Liver (tissue), 9 donors: Measurements from ENCODE around the gene CAMSAP3. TPM values are rescaled to one million over a fixed set of nuclear protein-coding genes. Genes with fewer than 3 reads are reported as not detected.

ENCODE experiments used
- DNase-seq: peaks from one replicate; pipeline ENCODE4 v3.0.0-alpha.2; 2017; ENCODE audit warnings: low spot score
- H3K27ac ChIP-seq, 2 donors: one replicate each; pipeline ENCODE4 v1.7.0; 2013; ENCODE audit warnings: inconsistent platforms in 2 of 2, low read length in 2 of 2, control low read depth in 1 of 2, low read depth in 1 of 2, mild to moderate bottlenecking in 1 of 2
- H3K27me3 ChIP-seq, 4 donors: one replicate each; pipeline versions ENCODE4 v1.6.1 to v1.7.0; 2013; ENCODE audit warnings: low read length in 3 of 4, inconsistent platforms in 1 of 4, mild to moderate bottlenecking in 1 of 4, moderate library complexity in 1 of 4; ENCODE audit not compliant: control insufficient read depth in 4 of 4, insufficient read depth in 4 of 4
- H3K36me3 ChIP-seq, 4 donors: one replicate each; pipeline versions ENCODE4 v1.6.1 to v1.7.0; 2013; ENCODE audit warnings: low read length in 3 of 4, mild to moderate bottlenecking in 3 of 4, low read depth in 1 of 4, moderate library complexity in 1 of 4; ENCODE audit not compliant: control insufficient read depth in 4 of 4, insufficient read depth in 3 of 4
- H3K4me1 ChIP-seq, 4 donors: one replicate each; pipeline versions ENCODE4 v1.6.1 to v1.7.0; 2013; ENCODE audit warnings: low read length in 3 of 4, mild to moderate bottlenecking in 3 of 4, moderate library complexity in 1 of 4; ENCODE audit not compliant: control insufficient read depth in 4 of 4, insufficient read depth in 4 of 4
- H3K4me3 ChIP-seq, 3 donors: one replicate each; pipeline versions ENCODE4 v1.6.1 to v1.7.0; 2013; ENCODE audit warnings: low read length in 3 of 3, control low read depth in 1 of 3, low read depth in 1 of 3, mild to moderate bottlenecking in 1 of 3
- H3K9ac ChIP-seq, 2 donors: one replicate each; pipeline ENCODE4 v1.7.0; 2013; ENCODE audit warnings: low read length in 2 of 2, mild to moderate bottlenecking in 2 of 2, moderate library complexity in 2 of 2, control low read depth in 1 of 2, low read depth in 1 of 2
- H3K9me3 ChIP-seq, 4 donors: one replicate each; pipeline versions ENCODE4 v1.6.1 to v1.7.0; 2013; ENCODE audit warnings: low read length in 3 of 4; ENCODE audit not compliant: control insufficient read depth in 4 of 4
- EGR1 ChIP-seq, 2 donors: IDR thresholded peaks; 2 replicates each; pipeline ENCODE4 v1.6.1; 2016 to 2018; ENCODE audit warnings: antibody characterized with exemption in 2 of 2, low read depth in 2 of 2
- FOXA1 ChIP-seq: IDR thresholded peaks from 2 replicates; pipeline ENCODE4 v1.6.1; 2016; ENCODE audit warnings: antibody characterized with exemption
- FOXA2 ChIP-seq: IDR thresholded peaks from 2 replicates; pipeline ENCODE4 v1.6.1; 2016; ENCODE audit warnings: antibody characterized with exemption
- GABPA ChIP-seq, 2 donors: IDR thresholded peaks in 1 of 2; conservative IDR thresholded peaks in 1 of 2; 2 replicates each; pipeline ENCODE4 v1.6.1; 2016; ENCODE audit warnings: antibody characterized with exemption in 2 of 2, mild to moderate bottlenecking in 1 of 2, moderate library complexity in 1 of 2
- HNF4A ChIP-seq, 2 donors: conservative IDR thresholded peaks; 2 replicates each; pipeline ENCODE4 v1.6.1; 2016; ENCODE audit warnings: antibody characterized with exemption in 2 of 2, mild to moderate bottlenecking in 2 of 2
- HNF4G ChIP-seq: IDR thresholded peaks from 2 replicates; pipeline ENCODE4 v1.6.1; 2016; ENCODE audit warnings: antibody characterized with exemption
- JUND ChIP-seq, 2 donors: IDR thresholded peaks; 2 replicates each; pipeline ENCODE4 v1.6.1; 2016; ENCODE audit warnings: antibody characterized with exemption in 2 of 2
- NR2F2 ChIP-seq: IDR thresholded peaks from 2 replicates; pipeline ENCODE4 v1.6.1; 2016; ENCODE audit warnings: antibody characterized with exemption
- RAD21 ChIP-seq, 2 donors: IDR thresholded peaks; 2 replicates each; pipeline ENCODE4 v1.6.1; 2016; ENCODE audit warnings: antibody characterized with exemption in 2 of 2, mild to moderate bottlenecking in 2 of 2
- RXRA ChIP-seq, 2 donors: IDR thresholded peaks; 2 replicates each; pipeline ENCODE4 v1.6.1; 2017 to 2018; ENCODE audit warnings: antibody characterized with exemption in 2 of 2, mild to moderate bottlenecking in 1 of 2
- SP1 ChIP-seq: IDR thresholded peaks from 2 replicates; pipeline ENCODE4 v1.6.1; 2018; ENCODE audit warnings: antibody characterized with exemption, mild to moderate bottlenecking
- TAF1 ChIP-seq: conservative IDR thresholded peaks from 2 replicates; pipeline ENCODE4 v1.6.1; 2016; ENCODE audit warnings: antibody characterized with exemption, mild to moderate bottlenecking
- YY1 ChIP-seq: IDR thresholded peaks from 2 replicates; pipeline ENCODE4 v1.6.1; 2016; ENCODE audit warnings: antibody characterized with exemption, mild to moderate bottlenecking
- WGBS: extraction: QIAGEN DNeasy Blood & Tissue Kit; methylation state at CpG from one replicate; pipeline ENCODE4 v1.1.7; 2013; 5-methylcytosine and 5-hydroxymethylcytosine counted together
- polyA plus RNA-seq, 2 donors: library from polyadenylated mRNA; stranded (reverse) in 1 of 2; unstranded in 1 of 2; fragments of 200-250 nt in 1 of 2; fragments of >200 nt in 1 of 2; fragmentation: Nextera tagmentation in 1 of 2; extraction: Ambion mirVana in 1 of 2; gene quantifications; one replicate each; pipeline versions ENCODE4 v1.2.1 to v1.2.3, GENCODE V29; 2013 to 2015
- total RNA-seq, 2 donors: library from RNA; depleted of rRNA; stranded (reverse); fragments of >200 nt; gene quantifications; one replicate each; pipeline ENCODE4 v1.2.3, GENCODE V29; 2014
- TF ChIP-seq, protein P1 (sequence below): IDR thresholded peaks from 2 replicates; pipeline ENCODE4 v1.6.1; 2016; ENCODE audit warnings: antibody characterized with exemption, mild to moderate bottlenecking
- TF ChIP-seq, protein P2 (sequence below): IDR thresholded peaks from 2 replicates; pipeline ENCODE4 v1.6.1; 2016; ENCODE audit warnings: antibody characterized with exemption
- TF ChIP-seq, protein P3 (sequence below): IDR thresholded peaks from 2 replicates; pipeline ENCODE4 v1.6.1; 2016; ENCODE audit warnings: antibody characterized with exemption
- TF ChIP-seq, protein P4 (sequence below): fragments of 150-350 bp; IDR thresholded peaks from 2 replicates; pipeline ENCODE4 v1.5.1; 2017; ENCODE audit warnings: improper control_type of control experiment, low read depth, low read length; ENCODE audit not compliant: missing input control
- donor health status: healthy.
- donor health status: healthy.
- donor health status: healthy.
- donor health status: healthy.
- donor health status: healthy.

Gene CAMSAP3
- total and polyA plus RNA-seq, 4 donors: 4.4 to 19.1 (median 9.8) TPM

DNA sequence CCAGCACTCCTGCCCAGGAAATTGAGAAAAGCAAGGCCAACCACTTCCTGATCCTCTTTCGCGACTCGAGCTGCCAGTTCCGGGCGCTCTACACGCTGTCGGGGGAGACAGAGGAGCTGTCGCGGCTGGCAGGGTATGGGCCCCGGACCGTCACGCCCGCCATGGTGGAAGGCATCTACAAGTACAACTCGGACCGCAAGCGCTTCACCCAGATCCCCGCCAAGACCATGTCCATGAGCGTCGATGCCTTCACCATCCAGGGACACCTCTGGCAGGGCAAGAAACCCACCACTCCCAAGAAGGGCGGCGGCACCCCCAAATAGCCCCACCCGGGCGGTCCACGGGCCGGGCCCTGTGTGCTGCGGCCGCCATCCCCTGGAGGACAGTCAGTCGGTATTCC lies 22.1 kb downstream of the CAMSAP3 start:
- Histone ChIP-seq H3K9ac (no peak overlapping the region), H3K9me3 (no peaks in the 10 kb centered on the region), H3K4me3 (no peak overlapping the region), H3K27me3 (no peaks in the 10 kb centered on the region), H3K27ac (peak overlapping the region; percentile 86 to 94), H3K36me3 (peaks cover 9 to 34% (median 23%) of the 10 kb centered on the region in 4 donors), H3K4me1 (peaks cover 17 to 36% (median 27%) of the 10 kb centered on the region in 4 donors)
- DNase-seq: no peak
- TF ChIP-seq HNF4A (conservative IDR thresholded peaks at IDR 0.05) (no peak), RAD21 (IDR thresholded peaks at IDR 0.05) (no peak), RXRA (IDR thresholded peaks at IDR 0.05) (no peak), GABPA (IDR thresholded peaks at IDR 0.05 in 1 of 2, conservative IDR thresholded peaks at IDR 0.05 in 1 of 2) (no peak), YY1 (no peak), FOXA2 (no peak), SP1 (no peak), HNF4G (no peak), EGR1 (IDR thresholded peaks at IDR 0.05; ENCODE audit: low read depth in 2 of 2) (no peak), NR2F2 (no peak), TAF1 (no peak)
- TF ChIP-seq, protein P1, sequence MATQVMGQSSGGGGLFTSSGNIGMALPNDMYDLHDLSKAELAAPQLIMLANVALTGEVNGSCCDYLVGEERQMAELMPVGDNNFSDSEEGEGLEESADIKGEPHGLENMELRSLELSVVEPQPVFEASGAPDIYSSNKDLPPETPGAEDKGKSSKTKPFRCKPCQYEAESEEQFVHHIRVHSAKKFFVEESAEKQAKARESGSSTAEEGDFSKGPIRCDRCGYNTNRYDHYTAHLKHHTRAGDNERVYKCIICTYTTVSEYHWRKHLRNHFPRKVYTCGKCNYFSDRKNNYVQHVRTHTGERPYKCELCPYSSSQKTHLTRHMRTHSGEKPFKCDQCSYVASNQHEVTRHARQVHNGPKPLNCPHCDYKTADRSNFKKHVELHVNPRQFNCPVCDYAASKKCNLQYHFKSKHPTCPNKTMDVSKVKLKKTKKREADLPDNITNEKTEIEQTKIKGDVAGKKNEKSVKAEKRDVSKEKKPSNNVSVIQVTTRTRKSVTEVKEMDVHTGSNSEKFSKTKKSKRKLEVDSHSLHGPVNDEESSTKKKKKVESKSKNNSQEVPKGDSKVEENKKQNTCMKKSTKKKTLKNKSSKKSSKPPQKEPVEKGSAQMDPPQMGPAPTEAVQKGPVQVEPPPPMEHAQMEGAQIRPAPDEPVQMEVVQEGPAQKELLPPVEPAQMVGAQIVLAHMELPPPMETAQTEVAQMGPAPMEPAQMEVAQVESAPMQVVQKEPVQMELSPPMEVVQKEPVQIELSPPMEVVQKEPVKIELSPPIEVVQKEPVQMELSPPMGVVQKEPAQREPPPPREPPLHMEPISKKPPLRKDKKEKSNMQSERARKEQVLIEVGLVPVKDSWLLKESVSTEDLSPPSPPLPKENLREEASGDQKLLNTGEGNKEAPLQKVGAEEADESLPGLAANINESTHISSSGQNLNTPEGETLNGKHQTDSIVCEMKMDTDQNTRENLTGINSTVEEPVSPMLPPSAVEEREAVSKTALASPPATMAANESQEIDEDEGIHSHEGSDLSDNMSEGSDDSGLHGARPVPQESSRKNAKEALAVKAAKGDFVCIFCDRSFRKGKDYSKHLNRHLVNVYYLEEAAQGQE: no peak
- TF ChIP-seq, protein P2, sequence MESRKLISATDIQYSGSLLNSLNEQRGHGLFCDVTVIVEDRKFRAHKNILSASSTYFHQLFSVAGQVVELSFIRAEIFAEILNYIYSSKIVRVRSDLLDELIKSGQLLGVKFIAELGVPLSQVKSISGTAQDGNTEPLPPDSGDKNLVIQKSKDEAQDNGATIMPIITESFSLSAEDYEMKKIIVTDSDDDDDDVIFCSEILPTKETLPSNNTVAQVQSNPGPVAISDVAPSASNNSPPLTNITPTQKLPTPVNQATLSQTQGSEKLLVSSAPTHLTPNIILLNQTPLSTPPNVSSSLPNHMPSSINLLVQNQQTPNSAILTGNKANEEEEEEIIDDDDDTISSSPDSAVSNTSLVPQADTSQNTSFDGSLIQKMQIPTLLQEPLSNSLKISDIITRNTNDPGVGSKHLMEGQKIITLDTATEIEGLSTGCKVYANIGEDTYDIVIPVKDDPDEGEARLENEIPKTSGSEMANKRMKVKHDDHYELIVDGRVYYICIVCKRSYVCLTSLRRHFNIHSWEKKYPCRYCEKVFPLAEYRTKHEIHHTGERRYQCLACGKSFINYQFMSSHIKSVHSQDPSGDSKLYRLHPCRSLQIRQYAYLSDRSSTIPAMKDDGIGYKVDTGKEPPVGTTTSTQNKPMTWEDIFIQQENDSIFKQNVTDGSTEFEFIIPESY: no peak
- TF ChIP-seq, protein P3, sequence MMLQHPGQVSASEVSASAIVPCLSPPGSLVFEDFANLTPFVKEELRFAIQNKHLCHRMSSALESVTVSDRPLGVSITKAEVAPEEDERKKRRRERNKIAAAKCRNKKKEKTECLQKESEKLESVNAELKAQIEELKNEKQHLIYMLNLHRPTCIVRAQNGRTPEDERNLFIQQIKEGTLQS: no peak
- 91% methylated on average over 28 of the region's 28 CpGs for whole genome bisulfite sequencing

DNA sequence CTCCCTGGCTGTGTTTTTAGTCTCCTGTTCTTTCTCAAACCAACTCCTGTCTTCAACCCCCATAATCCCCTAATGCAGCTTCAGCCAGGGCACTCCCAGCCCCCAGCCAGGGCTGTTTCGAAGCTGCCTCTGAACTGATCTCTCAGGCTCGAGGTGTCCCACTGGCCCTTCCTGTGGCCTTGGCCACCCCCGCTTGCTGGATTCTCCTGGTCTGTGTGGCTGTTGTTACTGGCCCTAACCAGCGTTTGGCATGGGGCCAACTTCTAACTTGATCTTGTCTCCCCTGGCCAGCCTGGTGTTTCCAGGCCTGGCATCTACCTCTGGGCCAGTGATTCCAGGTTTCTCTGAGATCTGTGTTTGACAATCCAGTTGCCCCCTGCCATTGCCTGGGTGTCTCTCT lies 22.7 kb downstream of the CAMSAP3 start:
- H3K4me1 ChIP-seq: peaks cover 17 to 36% (median 27%) of the 10 kb centered on the region in 4 donors
- H3K9me3 ChIP-seq: no peaks in the 10 kb centered on the region
- 28% methylated on average over 4 of the region's 4 CpGs for WGBS
- H3K36me3 ChIP-seq: peaks cover 9 to 38% (median 26%) of the 10 kb centered on the region in 4 donors
- no peaks in the 10 kb centered on the region for H3K27me3 ChIP-seq
- TF ChIP-seq, protein P2: no peak
- TF ChIP-seq EGR1 (IDR thresholded peaks at IDR 0.05; ENCODE audit: low read depth in 2 of 2) (peak; percentile 62 to 83), GABPA (IDR thresholded peaks at IDR 0.05 in 1 of 2, conservative IDR thresholded peaks at IDR 0.05 in 1 of 2) (no peak), NR2F2 (no peak), RAD21 (IDR thresholded peaks at IDR 0.05) (no peak), SP1 (peak; percentile 27), FOXA2 (no peak), JUND (IDR thresholded peaks at IDR 0.05) (no peak), HNF4G (no peak), FOXA1 (no peak), TAF1 (no peak), RXRA (IDR thresholded peaks at IDR 0.05) (peak; percentile 42 to 47), HNF4A (conservative IDR thresholded peaks at IDR 0.05) (peak in 1 of 2 donors; percentile 41)
- TF ChIP-seq, protein P4, sequence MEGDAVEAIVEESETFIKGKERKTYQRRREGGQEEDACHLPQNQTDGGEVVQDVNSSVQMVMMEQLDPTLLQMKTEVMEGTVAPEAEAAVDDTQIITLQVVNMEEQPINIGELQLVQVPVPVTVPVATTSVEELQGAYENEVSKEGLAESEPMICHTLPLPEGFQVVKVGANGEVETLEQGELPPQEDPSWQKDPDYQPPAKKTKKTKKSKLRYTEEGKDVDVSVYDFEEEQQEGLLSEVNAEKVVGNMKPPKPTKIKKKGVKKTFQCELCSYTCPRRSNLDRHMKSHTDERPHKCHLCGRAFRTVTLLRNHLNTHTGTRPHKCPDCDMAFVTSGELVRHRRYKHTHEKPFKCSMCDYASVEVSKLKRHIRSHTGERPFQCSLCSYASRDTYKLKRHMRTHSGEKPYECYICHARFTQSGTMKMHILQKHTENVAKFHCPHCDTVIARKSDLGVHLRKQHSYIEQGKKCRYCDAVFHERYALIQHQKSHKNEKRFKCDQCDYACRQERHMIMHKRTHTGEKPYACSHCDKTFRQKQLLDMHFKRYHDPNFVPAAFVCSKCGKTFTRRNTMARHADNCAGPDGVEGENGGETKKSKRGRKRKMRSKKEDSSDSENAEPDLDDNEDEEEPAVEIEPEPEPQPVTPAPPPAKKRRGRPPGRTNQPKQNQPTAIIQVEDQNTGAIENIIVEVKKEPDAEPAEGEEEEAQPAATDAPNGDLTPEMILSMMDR: no peak
- TF ChIP-seq, protein P1: no peak
- DNase-seq: no peak
- H3K27ac ChIP-seq: peak overlapping the region; percentile 86 to 94
- H3K9ac ChIP-seq: peak overlapping the region; percentile 3 to 28
- H3K4me3 ChIP-seq: no peak overlapping the region
